GM18508 (cell line): ENCODE data around the gene RASGEF1C.

Source experiments
- ATAC-seq: cut with Tn5 transposase; IDR thresholded peaks from one replicate; pipeline ENCODE4 v1.9.1; 2021; ENCODE audit warnings: moderate number of reproducible peaks; ENCODE audit not compliant: insufficient read depth, unreplicated experiment

Gene RASGEF1C

DNA sequence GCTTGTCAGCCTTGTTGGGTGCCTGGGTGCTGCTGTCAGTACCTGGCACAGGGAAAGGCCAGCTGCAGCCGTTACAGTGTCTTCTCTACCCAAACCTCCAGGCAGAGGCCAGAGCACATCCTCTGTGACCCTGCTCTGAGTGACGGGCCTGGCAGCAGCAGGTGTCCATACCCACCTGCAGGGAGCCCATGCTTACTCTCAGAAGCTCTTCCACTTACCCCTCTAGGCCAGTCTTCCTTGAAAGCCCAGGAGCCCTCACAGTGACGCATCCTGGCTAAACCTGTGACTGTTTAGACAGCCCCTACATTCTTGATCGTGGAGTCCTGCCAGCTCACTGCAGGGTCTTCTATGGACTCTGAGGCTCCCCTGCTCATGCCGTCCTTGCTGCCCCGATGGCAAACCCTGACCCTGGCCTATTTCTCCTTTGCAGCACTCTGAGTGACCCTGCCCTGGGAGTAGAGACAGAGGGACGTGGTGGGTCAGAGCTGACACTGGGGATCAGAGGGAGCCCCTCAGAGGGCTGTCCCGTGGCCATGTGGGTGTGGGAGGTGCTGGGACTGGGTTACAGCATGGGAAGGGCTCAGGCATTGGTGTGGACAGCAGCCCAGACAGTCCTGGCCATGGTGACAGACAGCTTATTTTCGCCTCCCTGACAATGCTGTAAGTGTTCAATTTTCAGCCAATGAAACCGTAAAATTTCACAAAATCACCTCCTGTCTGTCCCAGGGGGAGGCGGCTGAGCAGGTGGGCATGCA lies 69.9 kb downstream of the RASGEF1C start:
- ATAC-seq: no peak

- ATAC-seq: no peak
These were observed 70.6 kb downstream of the RASGEF1C start for GRCh38 chr5:180138214-180138975.

DNA sequence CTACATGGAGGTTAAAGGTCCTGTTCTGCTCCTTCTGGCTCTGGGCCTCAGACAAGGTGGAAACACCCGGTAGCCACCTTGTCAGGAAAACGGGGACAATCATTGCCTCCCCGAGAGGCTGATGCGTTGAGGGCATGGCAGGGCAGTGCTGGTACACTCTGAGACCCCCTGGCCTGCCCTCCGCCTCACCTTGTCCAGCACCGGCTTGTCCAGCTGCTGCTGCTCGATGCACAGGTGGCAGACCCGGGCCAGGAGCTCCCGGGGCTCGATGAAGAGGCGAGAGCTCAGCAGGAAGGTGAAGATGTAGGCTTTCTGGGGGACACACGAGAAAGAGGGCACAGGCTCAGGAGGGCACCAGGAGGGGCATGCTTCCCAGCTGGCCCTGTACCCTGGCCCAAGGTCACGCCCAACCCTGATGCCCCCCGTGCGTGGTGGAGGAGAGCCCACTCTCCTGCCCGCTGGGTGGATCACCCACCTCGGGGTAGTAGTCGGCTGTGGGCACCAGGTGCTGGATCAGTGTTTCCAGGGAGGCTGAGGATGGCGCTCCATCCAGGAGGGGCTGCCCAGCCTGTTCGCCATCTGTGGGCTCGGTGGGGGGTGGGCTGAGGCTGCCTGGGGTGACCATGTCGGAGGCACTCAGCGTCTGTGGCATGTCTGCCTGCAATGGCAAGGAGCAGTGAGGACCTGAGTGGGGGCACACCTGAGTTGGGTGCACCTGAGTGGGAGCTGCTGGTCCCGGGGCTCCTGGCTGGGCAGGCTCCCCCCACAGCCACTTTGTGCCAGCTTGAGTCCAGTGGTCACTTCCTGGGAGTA lies 71.4 kb downstream of the RASGEF1C start:
- no peak for ATAC-seq

DNA sequence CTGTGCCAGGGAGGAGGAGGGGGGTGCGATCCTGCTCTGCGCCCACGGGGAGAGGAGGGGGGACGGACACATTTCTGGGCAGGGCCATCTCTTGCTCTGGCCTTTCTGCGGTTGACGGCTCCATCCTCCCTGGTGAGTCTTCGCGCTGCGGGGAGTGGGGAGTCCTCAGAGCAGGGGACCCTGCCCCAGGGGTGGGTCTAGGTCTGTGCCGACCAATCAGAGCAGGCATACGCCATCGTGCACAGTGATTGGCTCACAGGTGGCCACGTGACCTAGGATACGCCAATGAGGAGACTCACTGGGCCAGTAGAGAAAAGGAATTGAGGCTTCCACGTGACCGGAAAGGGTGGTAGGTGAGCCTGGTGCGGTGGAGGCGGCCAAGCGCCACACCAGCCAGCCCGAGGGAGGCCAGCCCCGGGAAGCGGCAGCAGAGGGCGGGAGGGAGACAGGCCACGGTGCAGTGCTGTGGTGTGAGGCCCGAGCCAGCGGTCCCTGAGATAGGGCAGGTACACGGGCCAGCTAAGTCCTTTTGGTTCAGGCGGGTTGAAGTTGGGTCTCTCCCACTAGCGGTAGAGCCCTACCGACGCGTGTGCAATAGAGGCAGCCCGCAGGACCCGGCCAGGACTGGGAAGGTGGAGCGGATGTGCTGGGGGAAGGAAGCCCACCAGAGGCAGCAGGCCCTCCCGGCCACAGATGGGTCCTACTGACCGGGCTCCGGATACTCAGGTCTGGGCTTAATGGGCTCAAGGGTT lies 72.2 kb downstream of the RASGEF1C start:
- ATAC-seq: no peak

GRCh38 chr5:180135967-180136629 lies 72.9 kb downstream of the RASGEF1C start:
- ATAC-seq: no peak

DNA sequence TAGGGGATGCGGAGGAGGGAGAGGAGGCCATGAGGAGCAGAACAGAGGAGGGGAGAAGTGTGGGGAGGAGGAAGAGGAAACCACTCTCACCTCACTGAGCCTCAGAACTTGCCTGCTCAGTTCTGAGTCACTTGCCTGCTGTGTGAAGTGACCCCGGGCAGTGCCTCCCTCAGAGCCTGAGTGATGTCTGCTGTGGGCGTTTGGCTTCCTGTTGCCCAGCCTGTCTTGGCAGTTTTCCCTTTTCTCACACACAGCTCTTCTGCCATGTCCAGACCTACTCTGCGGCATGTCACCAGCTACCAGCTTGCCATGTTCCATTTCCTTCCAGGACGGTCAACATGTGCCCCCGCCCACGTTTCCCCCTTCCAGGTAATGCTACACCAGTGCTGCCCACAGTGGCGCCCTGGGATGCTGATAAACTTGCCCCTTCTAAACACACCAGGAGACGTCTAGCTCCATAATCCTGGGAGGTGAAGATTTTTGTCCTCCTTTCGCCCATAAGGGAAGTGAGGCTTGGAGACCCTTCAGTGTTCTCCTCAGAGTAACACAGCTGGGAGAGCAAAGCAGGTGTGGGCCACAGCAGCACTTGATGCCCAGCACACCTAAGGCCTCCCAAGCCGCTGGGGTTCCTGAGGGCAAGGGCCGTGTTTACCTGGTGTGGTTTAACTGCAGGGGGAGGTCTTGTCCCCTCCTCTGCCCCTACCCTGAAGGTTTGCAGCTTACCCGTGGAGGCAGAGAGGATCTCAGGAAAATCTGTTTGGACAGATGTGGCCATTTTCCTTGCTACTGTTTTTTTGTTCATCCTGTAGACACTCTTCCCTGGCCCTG lies 73.7 kb downstream of the RASGEF1C start:
- no peak for ATAC-seq

GRCh38 chr5:180133971-180134508 lies 75.0 kb downstream of the RASGEF1C start:
- ATAC-seq: no peak

GRCh38 chr5:180133551-180133950 lies 75.5 kb downstream of the RASGEF1C start:
- ATAC-seq: no peak

GRCh38 chr5:180133060-180133459 lies 76.0 kb downstream of the RASGEF1C start:
- no peak for ATAC-seq

GRCh38 chr5:180130876-180131740 lies 77.9 kb downstream of the RASGEF1C start:
- ATAC-seq: no peak

DNA sequence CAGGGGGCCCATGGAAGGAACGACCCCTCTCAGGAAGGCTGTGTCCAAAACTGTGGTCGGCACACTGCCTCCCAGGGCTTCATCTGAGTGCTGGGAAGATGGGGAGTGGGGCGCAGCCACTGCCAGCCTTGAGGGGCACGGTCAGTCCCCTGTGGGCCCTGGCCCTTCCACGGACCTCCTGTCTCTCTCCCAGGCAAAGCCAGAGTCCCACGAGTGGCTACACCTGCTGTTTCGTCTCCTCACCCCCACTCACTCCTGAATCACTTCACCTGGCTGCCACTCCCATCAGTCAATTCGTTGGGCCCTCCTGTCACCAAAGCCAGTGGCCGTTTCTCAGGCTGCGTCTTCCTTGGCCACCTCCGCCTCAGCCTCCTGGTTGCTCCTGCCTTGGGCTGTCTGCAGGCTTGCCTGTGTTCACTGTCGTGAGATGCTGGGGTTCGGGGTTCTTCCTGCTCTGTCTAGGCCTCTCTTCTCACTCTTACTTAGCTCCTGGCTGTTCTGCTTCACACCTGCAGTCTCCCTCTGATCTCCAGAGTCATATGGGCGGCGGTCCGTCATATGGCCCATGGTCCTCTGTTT lies 78.6 kb downstream of the RASGEF1C start:
- ATAC-seq: no peak

- ATAC-seq: no peak
These were observed 79.5 kb downstream of the RASGEF1C start for GRCh38 chr5:180129291-180130190.

DNA sequence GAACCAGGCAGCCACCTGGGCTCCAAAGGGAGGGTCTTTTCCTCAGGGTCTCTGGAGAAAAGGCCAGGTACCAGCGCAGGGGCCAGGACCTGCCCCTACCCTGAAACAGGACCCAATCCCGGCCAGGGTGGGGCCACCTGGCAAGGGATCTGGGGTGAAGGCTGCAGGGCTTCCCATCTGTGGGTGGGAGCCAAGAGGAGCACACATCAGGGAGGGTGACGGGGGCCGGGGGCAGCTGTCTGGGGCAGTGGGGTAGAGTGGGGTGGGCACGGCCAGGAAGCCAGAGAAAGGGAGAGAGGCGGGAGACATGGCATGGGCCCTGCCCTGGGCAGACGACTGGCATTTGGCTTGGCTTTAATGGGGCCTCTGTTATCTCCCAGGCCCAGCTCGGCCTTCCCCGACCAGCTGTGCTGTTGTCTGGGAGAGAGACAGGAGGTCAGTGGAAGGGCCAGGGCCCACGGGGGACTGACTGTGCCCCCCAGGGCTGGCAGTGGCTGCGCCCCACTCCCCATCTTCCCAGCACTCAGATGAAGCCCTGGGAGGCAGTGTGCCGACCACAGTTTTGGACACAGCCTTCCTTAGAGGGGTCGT lies 80.2 kb downstream of the RASGEF1C start:
- no peak for ATAC-seq

DNA sequence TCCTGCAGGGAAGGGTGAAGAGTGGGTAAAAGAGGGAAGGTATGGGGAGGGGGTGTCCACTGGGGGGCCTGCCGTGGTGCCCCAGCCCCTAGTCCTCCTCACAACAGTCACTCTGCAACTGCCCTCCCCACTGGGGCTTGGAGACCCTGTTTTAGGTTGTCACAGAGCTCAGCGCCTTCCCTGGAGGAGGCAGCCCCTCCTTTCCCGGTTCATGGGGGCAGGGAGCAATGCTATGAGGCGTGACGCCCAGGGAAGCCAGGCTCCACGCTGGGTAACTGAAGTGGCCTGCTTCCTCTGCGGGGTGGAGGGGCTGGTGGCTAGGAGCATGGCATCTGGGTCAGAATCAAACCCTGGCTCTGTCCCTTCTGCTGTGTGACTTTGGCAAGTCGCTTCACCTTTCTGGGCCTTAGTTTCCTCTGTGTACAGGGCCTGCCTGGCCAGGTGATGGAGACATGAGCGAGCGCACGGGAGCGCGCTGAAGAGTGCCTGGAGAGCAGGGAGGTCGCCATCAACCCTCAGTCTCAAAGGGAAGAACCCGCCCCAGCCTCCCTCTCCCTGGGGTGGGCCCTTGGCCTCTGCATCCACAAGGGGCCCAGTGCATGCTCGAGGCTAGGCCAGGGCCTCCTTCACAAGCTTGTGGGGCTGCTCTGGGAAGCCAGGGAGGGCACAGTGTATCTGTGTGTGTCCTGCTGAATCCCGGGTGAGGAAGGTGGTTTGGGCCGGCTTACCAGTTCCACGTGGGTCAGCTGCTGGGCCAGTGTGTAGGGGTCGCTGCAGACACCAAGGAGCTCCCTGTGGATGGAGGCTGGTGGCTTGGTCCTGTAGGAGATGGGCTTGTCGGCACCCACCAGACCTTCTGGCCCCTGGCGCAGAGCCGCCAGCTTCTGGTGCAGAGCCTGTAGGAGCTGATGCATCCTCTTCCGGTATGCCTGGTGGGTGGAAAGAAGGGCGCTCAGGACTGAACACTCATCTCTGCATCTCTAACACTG lies 81.0 kb downstream of the RASGEF1C start:
- no peak for ATAC-seq
